Measurements from ENCODE around the gene FYB2.

FYB2 gene

GRCh38 chr1:56688522-56689026 is 130.6 kb downstream of the FYB2 start:
- TF ChIP-seq CTCF (IDR thresholded peaks at IDR 0.05) = no peak
- no peak for TF ChIP-seq ZFX (IDR thresholded peaks at IDR 0.05; ENCODE audit: borderline replicate concordance)
- H3K27ac ChIP-seq = no peak overlapping the region; the same call in 1 of the 2 replicates

GRCh38 chr1:56686169-56686568 is 133.0 kb downstream of the FYB2 start:
- no peak overlapping the region for H3K27ac ChIP-seq
- TF ChIP-seq ZFX (IDR thresholded peaks at IDR 0.05; ENCODE audit: borderline replicate concordance) = no peak
- TF ChIP-seq CTCF (IDR thresholded peaks at IDR 0.05) = no peak

GRCh38 chr1:56683569-56683968 is 135.6 kb downstream of the FYB2 start:
- H3K27ac ChIP-seq = no peak overlapping the region
- TF ChIP-seq ZFX (IDR thresholded peaks at IDR 0.05; ENCODE audit: borderline replicate concordance) = no peak
- TF ChIP-seq CTCF (IDR thresholded peaks at IDR 0.05) = no peak

- TF ChIP-seq CTCF (IDR thresholded peaks at IDR 0.05) = no peak
- H3K27ac ChIP-seq = no peak overlapping the region
These were observed 142.6 kb downstream of the FYB2 start for GRCh38 chr1:56676571-56677035.

GRCh38 chr1:56675763-56676162 is 143.4 kb downstream of the FYB2 start:
- no peak for TF ChIP-seq CTCF (IDR thresholded peaks at IDR 0.05)
- TF ChIP-seq ZFX (IDR thresholded peaks at IDR 0.05; ENCODE audit: borderline replicate concordance) = no peak
- no peak overlapping the region for H3K27ac ChIP-seq

- no peak overlapping the region for H3K27ac ChIP-seq
- TF ChIP-seq ZFX (IDR thresholded peaks at IDR 0.05; ENCODE audit: borderline replicate concordance) = no peak
- TF ChIP-seq CTCF (IDR thresholded peaks at IDR 0.05) = no peak
These were observed 146.6 kb downstream of the FYB2 start for GRCh38 chr1:56672579-56672978.

GRCh38 chr1:56671542-56671941 is 147.7 kb downstream of the FYB2 start:
- TF ChIP-seq CTCF (IDR thresholded peaks at IDR 0.05) = no peak
- TF ChIP-seq ZFX (IDR thresholded peaks at IDR 0.05; ENCODE audit: borderline replicate concordance) = no peak
- H3K27ac ChIP-seq = no peak overlapping the region

Data from 22Rv1 (cell line).